Glomerular endothelial cell (primary cell): ENCODE results near the gene GANAB. TPM values are rescaled to one million over a fixed set of nuclear protein-coding genes. Genes with fewer than 3 reads are reported as not detected.
"Not testable (repeated sequence)": the region's sequence is repeated elsewhere in the genome, so short reads cannot be mapped to it uniquely, and the experiment has no call there.

Source experiments
- DNase-seq: peaks from one replicate; pipeline ENCODE4 v3.0.0-alpha.2; 2011; ENCODE audit warnings: low read depth, low spot score; ENCODE audit errors: extremely low read depth
- total RNA-seq: library from RNA; depleted of rRNA; stranded (reverse); fragments of >200 nt; gene quantifications from 2 replicates; pipeline ENCODE4 v1.2.3, GENCODE V29; 2015

The GANAB gene
- total RNA-seq, 1 donor from 2014 or later, result 372 TPM

DNA sequence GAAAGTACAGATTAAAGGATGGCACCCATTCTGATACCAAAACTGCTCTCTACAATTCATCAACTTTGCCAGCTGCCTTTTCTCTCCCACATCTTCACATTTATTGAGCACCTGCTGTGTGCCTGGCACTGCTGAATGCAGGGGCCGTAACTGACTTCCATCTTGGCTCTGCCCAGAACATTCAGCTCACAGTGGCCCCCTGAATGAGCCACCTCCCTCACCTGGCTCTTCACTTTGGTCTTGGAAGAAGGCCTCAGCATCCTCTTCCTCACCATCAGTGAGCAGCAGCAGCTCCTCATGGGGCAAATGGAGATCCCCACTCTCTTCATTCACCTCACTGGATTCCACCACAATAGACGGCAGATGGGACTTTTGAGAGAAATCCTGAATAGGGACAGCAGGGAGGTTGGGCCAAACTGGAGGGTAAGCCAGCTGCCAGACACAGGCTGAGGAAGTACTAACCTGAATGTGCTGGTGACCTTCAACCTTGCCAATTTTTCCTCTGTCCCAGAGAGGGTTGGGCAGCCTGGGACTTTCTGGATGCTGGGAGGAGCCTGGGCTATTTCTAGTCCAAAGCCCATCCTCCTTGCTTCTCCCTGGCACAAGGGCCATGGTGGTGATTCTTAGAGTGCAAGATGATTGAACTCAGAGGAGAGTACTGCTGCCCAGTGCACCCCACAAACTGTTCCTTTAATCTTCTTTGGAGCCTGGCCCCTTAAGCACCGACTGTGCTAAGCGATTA lies 23.2 kb upstream of the GANAB start:
- no peak for DNase-seq

DNA sequence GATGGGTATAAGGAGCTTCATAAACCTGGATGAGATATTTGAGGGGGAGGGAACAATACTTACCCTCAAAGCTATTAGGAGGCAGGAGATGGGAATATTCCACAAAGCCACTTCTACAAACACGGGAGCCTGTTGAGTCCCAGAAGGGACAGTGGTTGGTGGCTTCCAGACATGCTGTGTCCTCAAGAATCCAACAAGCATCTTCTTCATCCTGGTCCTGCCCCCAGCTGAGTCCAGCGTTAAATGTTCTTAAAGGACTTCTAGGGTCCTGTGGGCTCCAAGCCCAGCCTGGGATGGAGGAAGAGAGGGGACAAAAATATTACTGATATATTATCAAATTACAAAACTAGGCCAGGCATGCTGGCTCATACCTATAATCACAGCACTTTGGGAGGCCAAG lies 21.0 kb upstream of the GANAB start:
- no peak for DNase-seq

DNA sequence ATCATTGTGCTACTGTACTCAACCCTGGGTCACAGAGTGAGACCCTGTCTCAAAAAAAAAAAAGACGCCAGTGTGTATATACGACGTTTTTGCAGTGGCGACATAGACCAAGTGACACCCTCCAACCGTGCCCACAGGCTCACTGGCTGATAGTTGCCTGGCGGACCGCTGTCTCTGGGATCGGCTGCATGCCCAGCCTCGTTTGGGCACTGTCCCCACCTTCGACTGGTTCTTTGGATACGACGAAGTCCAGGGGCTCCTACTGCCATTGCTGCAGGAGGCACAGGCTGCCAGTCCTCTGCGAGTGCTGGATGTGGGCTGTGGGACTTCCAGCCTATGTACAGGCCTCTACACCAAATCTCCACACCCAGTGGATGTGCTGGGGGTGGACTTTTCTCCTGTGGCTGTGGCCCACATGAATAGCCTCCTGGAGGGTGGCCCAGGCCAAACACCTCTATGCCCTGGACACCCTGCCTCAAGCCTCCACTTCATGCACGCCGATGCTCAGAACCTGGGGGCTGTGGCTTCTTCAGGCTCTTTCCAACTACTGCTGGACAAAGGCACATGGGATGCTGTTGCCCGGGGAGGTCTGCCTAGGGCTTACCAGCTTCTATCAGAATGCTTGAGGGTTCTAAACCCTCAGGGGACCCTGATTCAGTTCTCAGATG lies 20.0 kb upstream of the GANAB start:
- no peak for DNase-seq

DNA sequence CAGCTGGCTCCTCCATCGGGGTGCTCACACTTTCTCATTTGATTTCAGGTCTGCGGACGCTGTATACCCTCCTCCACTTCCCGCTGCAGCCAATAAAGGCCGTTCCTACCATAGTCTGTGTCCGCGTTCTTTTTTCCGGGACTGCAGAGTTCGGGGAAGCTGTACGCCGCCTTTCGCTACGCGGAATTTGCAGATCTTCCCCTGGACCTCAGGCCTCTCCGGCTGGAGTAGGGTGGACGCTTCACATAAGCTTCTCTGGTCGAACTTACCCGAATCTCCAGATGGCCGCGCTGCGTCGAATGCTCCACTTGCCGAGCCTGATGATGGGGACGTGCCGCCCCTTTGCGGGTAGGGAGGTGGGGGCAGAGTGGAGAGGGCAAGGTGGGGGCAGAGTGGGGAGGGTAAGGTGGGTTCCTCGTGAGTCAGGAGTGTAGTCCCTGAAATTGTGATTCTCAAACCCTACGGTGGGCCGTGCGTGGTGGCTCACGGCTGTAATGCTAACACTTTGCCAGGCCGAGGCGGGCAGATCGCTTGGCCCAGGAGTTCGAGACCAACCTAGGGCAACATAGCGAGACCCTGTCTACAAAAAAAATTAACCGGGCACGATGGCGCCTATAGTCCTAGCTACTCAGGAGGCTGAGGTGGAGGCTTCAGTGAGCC lies 19.3 kb upstream of the GANAB start:
- no peak for DNase-seq

DNA sequence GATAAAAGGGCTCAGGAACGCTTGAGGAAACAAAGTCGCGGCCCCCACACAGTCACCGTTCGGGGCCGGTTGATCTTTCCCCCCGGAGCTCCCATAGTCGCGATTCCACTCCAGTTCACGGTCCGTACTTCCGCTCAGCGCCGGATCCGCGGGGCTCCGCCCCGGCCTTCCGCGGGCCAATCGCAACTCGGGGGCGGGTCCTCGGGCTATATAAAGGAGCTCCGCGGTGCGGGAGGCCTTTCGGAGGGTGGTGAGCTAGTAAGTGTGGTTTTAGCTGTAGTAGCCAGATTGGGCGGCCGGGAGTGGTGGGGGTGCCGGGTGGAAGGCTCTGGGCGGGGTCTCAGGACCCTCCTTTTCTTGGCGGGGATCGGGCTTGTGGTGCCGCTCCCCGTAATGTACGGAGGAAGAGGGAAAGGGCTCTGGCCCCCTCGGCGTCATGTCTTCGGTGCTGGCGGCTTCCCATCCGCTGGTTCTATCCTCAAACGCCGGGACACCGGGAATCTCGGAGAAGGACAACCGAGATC lies 18.7 kb upstream of the GANAB start, which contains the start of the genes C11orf98 and CSKMT:
Gene C11orf98, minus strand, starts transcription at position 136 of the 524 bp plus-strand sequence. Its CDS starts 41 bp downstream, at position 95.
Gene CSKMT, plus strand, starts transcription at position 238 of the 524 bp plus-strand sequence. CDS start 568 bp downstream, outside the sequence.
- DNase-seq, result no peak

DNA sequence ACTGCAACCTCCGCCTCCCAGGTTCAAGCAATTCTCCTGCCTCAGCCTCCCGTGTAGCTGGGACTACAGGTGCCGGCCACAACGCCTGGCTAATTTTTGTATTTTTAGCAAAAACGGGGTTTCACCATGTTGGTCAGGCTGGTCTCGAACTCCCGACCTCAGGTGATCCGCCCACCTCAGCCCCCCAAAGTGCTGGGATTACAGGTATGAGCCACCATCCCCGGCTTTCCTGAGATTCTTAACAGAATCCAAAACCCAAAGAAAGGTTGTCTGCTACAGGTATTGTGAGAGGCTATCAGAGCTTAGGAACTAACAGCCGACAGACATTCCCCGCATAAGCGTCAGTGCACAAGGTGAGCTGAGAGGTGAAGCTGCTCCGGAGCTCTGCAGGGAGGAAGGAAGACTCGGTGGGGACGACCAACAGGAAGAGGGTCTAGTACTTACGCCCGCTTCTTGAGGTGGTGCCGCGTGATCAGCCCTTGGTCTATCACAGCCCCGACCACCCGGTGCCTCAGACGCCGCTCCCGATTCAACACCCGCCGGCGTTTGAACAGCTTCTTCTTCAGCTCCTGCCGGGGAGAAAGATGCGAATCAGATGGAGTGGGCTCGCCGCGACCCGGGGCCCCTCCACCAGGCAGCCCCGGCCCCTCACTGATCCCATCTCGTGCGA lies 18.1 kb upstream of the GANAB start:
- DNase-seq, result no peak

DNA sequence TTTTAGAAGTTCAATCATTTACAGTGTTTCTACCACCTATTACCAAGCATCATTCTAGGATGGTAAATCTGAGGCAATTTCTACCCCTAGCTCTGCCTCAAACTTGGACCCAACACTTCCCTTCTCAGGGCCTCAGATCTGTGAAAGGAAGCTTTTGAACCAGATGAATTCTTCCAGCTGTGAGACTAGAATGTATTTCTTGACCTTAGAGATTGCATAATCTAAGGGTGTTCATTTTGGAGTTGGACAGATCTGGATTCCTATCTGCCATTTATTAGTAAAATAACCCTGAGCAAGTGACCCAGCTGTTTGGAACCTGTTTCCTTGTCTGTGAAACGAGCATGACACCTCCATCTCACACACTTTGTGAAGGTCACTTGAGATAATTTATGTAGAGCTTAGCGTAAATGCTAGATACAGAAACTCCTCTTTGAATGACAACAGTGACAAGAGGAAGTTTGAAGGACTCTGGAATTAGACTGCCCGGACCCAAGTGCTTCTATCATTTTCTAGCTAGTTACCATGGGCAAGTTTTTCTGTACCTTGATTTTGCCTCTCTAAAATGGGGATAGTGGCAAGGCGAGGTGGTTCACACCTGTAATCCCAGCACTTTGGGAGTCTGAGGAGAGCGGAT lies 10.5 kb upstream of the GANAB start:
- no peak for DNase-seq

DNA sequence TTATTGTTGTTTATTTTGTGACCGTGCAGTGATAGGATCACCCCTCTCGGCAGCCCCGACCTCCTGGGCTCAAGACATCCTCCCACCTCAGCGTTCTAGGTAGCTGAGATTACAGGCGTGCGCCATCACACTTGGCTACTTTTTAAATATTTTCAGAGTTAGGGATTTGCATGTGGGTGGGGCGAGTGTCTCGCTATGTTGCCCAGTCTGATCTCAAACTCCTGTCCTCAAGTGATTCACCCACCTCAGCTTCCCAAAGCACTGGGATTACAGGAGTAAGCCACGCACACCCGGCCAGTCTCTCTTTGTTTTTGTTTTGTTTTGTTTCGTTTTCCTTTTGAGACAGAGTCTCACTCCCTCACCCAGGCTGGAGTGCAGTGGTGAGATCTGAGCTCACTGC lies 7.9 kb upstream of the GANAB start:
- DNase-seq, result no peak

DNA sequence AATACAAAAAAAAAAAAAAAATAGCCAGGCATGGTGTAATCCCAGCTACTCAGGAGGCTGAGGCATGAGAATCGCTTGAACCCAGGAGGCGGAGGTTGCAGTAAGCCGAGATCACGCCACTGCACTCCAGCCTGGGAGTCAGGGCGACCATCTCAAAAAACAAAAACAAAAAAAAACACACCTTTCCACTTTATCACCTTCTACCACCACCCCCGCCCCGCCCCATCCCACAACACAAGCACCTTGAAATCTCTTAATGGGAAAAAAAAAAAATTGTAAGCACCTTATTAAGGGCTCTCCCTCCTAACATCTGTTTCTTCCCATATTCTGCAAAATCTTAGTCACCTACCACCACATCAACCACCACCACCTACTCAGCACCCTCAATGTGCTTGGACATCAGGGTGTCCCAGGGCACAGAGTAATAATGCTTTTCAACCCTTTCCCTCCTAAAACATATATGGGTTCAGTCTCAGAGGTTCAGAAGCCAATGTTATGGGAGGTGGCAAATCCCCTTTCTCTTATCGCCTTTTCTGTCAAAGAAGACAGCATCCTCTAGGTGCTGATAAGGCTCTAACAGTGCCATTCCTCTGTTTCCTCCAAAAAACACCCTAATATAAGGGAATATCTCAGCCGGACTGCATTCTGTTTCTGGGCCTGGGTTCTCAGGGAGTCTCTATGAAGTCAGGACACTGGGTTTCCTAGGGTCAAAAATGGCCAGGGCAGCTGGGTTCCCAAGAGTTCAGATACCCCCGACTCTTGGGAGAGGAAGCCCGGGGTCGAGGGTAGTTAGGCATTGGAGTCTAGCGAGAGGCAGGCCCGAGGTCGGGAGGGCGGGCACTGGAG lies 6.0 kb upstream of the GANAB start:
- no peak for DNase-seq

DNA sequence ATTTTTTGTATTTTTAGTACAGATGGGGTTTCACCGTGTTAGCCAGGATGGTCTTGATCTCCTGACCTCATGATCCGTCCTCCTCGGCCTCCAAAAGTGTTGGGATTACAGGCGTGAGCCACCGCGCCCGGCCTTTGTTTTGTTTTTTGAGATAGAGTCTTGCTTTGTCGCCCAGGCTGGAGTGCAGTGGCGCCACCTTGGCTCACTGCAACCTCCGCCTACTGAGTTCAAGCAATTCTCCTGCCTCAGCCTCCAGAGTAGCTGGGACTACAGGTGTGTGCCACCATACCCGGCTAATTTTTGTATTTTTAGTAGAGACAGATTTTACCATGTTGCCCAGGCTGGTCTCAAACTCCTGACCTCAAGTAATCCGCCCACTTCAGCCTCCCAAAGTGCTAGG lies 3.9 kb upstream of the GANAB start:
- not testable (repeated sequence) for DNase-seq

DNA sequence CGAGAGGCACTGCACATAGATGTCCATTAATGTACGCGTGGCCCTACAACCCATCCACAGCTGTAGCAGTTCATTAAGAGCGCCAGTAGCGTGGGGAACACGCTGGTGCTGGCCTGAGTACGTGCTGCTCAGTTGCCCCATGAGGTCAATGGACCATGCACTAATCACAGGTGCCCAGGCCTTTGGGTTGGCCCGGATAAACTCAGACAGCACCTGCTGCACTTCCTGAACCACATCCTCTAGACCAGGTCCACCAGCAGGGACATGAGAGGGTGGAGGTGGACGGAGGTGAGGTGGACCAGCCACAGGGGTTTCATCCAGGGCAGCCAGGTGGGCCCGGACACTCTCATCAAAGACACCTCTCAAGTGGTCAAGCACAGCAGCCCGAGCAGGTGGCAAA lies 3.1 kb upstream of the GANAB start:
- DNase-seq, result no peak

DNA sequence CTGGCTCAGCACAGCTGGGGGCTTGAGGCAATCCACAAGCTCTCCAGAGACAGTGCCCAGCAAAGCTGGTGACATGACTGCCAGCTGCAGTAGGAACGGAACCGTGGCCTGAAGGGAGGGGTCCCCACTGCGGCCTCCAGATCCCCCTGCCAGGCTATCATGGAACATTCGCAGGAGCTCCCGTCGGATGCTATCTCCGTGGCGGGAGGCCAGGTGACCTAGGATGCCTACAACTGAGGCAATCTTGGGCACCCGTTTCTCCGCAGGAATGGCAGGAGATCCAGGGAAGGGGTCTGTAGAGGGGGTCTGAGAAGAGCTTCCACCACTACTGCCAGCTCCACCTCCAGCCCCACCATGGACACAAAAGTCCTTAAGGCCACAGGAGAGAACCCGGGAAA lies 2.6 kb upstream of the GANAB start:
- DNase-seq, result no peak

DNA sequence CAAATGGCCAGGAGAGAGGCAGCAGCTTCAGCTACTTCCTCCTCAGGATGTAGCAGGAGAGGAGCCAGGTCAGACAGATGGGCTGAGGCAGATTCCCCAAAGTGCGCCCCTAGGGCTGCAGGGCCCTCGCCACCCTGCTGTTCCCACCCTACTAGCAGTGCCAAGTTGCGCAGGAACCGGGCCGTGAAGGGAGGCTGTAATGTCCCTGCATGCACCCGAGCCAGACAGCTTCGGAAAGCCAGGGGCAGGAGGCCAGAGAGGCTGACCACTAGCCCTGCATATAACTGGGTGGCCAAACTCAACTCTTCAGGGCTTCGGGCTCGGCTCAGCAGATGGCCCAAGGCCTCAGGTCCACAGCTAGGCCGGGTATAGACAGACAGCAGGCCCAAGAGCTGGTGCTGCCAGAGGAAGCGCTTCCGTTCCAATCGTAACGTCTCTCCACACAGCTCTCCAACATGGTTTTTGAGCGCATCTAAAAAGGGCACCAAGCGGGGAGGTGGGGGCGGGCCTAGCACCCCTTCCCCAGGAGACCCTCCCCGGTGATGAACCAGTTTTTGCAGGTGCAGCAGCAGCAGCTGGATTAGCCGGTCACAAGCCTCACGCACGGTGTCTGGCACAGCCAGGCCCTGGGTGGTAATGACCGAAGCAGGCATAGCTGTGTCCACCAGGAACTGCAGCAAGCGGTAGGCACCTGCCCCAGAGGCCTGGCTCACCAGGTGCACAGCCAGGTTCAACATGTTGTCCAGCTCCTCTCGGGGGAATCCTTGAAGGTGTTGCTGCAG lies 2.0 kb upstream of the GANAB start:
- no peak for DNase-seq

DNA sequence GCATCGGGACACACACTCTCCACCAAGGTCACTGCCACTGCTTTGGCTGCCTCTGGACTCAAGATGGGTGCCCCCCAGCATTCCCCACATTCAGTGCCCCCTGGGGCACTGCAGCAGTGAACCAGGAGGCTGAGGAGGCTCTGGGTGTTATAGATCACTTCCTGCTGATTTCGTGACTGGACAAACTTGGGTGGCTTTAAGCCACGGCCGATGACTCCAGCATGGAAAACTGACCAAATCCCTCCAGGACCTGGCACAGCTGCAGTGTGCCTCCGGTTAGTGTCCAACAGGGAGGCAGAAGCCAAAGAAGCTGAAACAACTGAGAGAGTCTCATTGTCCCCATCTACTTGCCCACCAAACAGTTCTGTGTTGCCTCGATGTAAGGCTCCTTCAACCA lies 1.2 kb upstream of the GANAB start:
- no peak for DNase-seq

DNA sequence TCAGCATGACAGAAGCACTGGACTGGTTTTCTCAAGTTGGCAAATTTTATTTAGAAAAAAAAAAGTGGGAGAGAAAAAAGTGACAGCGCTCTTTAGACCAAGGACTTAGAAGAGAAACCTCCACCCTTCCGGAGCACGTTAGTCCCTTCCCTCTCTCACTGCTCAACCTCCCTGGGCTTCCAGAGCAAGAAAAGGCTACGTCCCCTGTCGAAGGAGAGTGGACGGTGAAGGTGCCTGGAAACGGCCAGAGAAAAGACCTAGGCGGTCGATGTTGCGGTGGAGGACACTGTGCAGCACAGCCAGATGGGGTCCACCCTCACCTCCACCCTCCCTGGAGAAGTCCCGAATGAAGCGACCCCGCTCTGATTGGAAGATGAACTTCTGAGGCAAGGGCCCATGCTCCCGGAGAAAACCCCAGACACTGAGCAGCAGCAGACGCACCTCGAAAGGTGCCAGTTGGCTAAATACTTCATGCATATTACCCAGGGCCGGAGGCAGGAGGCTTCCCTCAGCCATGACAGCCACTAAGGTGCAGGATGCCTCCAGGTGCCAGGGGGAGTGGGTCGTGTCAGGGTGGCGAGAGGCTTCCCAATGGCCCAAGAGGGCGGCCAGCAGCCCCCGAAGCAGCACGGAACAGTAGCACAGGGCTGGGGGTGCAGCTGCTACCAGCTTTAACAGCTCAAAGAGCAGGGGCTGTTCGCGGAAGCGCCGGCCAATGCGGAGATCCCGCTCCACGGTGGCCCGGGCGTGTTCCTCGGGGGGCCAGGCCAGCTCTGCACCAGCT lies 604 bp upstream of the GANAB start:
- no peak for DNase-seq

DNA sequence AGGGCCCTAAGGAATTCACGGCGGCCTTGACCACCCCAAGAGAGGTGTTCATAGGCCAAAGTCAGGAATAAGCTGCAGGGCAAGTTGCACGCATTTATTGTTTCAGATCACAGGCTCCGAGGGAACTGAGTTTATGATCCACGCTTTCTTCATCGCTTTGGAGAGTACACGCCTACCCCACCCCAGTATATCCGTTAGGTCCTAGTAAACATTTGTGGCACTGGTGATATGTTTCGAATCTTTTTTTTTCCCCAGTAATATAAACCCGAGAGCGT lies 805 bp downstream of the GANAB start:
- DNase-seq, result no peak

DNA sequence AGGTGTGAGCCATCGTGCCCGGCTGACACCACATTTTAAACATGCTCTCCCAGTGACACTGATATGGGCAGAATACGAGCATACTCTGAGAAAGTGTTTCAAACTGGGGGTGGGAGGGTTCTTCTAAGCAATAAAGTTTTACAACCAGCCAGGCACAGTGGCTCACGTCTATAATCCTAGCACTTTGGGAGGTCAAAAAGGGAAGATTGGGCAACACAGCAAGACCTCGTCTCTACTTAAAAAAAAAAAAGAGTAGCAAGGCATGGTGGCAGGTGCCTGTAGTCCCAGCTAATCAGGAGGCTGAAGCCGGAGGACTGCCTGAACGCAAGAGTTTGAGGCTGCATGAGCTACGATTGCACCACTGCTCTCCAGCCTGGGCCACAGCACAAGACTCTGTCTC lies 2.2 kb downstream of the GANAB start:
- DNase-seq, result no peak

DNA sequence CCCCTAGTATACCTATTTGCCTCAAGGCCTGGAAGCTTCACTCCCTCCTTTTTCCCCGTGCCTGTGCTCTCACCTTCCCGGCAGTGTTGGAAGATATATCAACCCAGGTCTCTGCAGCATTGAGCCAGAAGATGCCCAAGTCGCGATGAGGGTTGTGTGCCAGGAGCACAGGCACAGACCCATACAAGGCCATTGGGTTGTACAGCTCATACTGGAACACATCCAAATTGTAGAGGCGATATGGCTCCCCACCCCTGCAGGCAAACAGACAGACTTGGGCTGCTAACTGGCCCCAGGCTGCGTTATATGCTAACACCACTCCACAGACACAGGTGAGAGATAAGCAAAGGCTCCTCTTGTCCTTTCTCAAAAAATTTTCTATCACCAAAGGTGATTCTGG lies 13.9 kb downstream of the GANAB start:
- DNase-seq, result no peak
